Adrenal gland (tissue), 12 donors: ENCODE measurements around the gene ABAT. TPM values are rescaled to one million over a fixed set of nuclear protein-coding genes. Genes with fewer than 3 reads are reported as not detected.

Source experiments
- DNase-seq, 7 donors: peaks; one replicate each; pipeline ENCODE4 v3.0.0-alpha.2; 2019 to 2020
- H3K27ac ChIP-seq, 5 donors: fragments of 200-600 bp; sonication (generic) in 4 of 5; 1 replicate in 3 of 5; 2 replicates in 2 of 5; pipeline versions ENCODE4 v1.5.1 to v1.8.0; 2016 to 2020; ENCODE audit warnings: mild to moderate bottlenecking in 1 of 5
- H3K27me3 ChIP-seq: fragments of 200-600 bp; 2 replicates; pipeline ENCODE4 v1.8.0; 2021
- H3K36me3 ChIP-seq, 2 donors: fragments of 200-600 bp; replicated peaks in 1 of 2; 1 replicate in 1 of 2; 2 replicates in 1 of 2; pipeline versions ENCODE4 v1.5.1 to v1.8.0; 2018 to 2022
- H3K4me1 ChIP-seq, 2 donors: fragments of 200-600 bp; replicated peaks in 1 of 2; 1 replicate in 1 of 2; 2 replicates in 1 of 2; pipeline versions ENCODE4 v1.5.1 to v1.8.0; 2018 to 2021
- H3K4me3 ChIP-seq, 4 donors: fragments of 200-600 bp; sonication (generic) in 3 of 4; one replicate each; pipeline ENCODE4 v1.5.1; 2016 to 2018
- H3K9me3 ChIP-seq, 3 donors: fragments of 200-600 bp; sonication (generic) in 1 of 3; replicated peaks in 1 of 3; 1 replicate in 2 of 3; 2 replicates in 1 of 3; pipeline versions ENCODE4 v1.5.1 to v1.8.0; 2016 to 2021
- CTCF ChIP-seq, 6 experiments: fragments of 450-650 bp in 4 of 6; fragments of 200-600 bp in 2 of 6; sonication (generic) in 1 of 6; IDR thresholded peaks; 1 replicate in 5 of 6; 2 replicates in 1 of 6; pipeline versions ENCODE4 v1.5.1 to v1.8.0; 2016 to 2021; ENCODE audit warnings: antibody characterized with exemption in 6 of 6, mild to moderate bottlenecking in 2 of 6, moderate library complexity in 1 of 6
- POLR2A ChIP-seq, 2 donors: fragments of 450-650 bp; IDR thresholded peaks; one replicate each; pipeline ENCODE4 v1.6.1; 2017; ENCODE audit warnings: antibody characterized with exemption in 2 of 2, mild to moderate bottlenecking in 2 of 2, moderate library complexity in 1 of 2
- WGBS, 4 donors: extraction: QIAGEN DNeasy Blood & Tissue Kit in 2 of 4; methylation state at CpG; one replicate each; pipeline versions ENCODE4 v1.1.5 to v1.1.7; 2013 to 2017; 5-methylcytosine and 5-hydroxymethylcytosine counted together
- intact Hi-C, 2 donors: fragments of 100-400 bp; cut with DNase I; formaldehyde crosslinking; loops; one replicate each; pipeline versions ENCODE4 v1.14.1 to v1.15.0; 2022 to 2023
- polyA plus RNA-seq, 3 donors: library from polyadenylated mRNA; stranded (reverse); fragments of 200-250 nt in 2 of 3; fragments of 350-450 nt in 1 of 3; fragmentation: Illumina TruSeq in 1 of 3; extraction: RNeasy Lipid Tissue Mini Kit (QIAGEN cat#74804) in 1 of 3; gene quantifications; one replicate each; pipeline ENCODE4 v1.2.3, GENCODE V29; 2013 to 2014
- total RNA-seq, 9 donors: library from RNA; depleted of rRNA in 4 of 9; stranded (reverse); fragments of >200 nt in 4 of 9; fragments of 120-200 nt in 1 of 9; fragmentation: NEBNext Ultra II Directional in 1 of 9; extraction: Animal tissue kit (Norgen Biotek cat#: 25700) in 1 of 9; gene quantifications; one replicate each; pipeline versions ENCODE4 v1.1.0 to v1.2.4, GENCODE V29; 2013 to 2023
- donor health status: healthy with polysubstance abuse.
- donor health status: Bipolar disorder and iron deficiency.
- donor health status: DM: yes; HTN: yes; CAD: no.
- donor health status: DM: no; HTN: no; CAD: no.
- donor health status: DM: no; HTN: no; CAD: no.
- donor health status: DM: yes; HTN: yes; CAD: no.

ABAT gene
- total and polyA plus RNA-seq, 12 donors = 12.1 to 89.2 (median 28.5) TPM

- TF ChIP-seq CTCF (IDR thresholded peaks at IDR 0.05) = no peak
- no peak overlapping the region for H3K27ac ChIP-seq
- WGBS, 4 donors = 81 to 100% (median 89%) methylated on average over 1 of the region's 1 CpG
- intact Hi-C loops = no loop called here
- no peaks in the 10 kb centered on the region for H3K4me1 ChIP-seq
- no peak overlapping the region for H3K4me3 ChIP-seq
- no peaks in the 10 kb centered on the region for H3K9me3 ChIP-seq
- DNase-seq = no peak
- H3K36me3 ChIP-seq = peaks cover 0 to 11% of the 10 kb centered on the region in 2 donors
- no peaks in the 10 kb centered on the region for H3K27me3 ChIP-seq
Measured at GRCh38 chr16:8775359-8775758, 100.9 kb downstream of the ABAT start.

- intact Hi-C loops = no loop called here
- WGBS, 4 donors = 82 to 89% (median 85%) methylated on average over 5 to 12 of the region's 12 CpGs
Measured at GRCh38 chr16:8776129-8776584, 101.7 kb downstream of the ABAT start.

GRCh38 chr16:8777217-8777616 lies 102.8 kb downstream of the ABAT start:
- whole genome bisulfite sequencing, 4 donors = 82 to 95% (median 91%) methylated on average over 7 of the region's 7 CpGs
- Histone ChIP-seq H3K9me3 (no peaks in the 10 kb centered on the region), H3K36me3 (peaks cover 0 to 11% of the 10 kb centered on the region in 2 donors), H3K4me1 (no peaks in the 10 kb centered on the region), H3K27me3 (no peaks in the 10 kb centered on the region), H3K4me3 (no peak overlapping the region), H3K27ac (no peak overlapping the region)
- TF ChIP-seq POLR2A (IDR thresholded peaks at IDR 0.05) = no peak
- no peak for TF ChIP-seq CTCF (IDR thresholded peaks at IDR 0.05)
- no peak for DNase-seq
- intact Hi-C loops = no loop called here

More at GRCh38 chr16:8776129-8776584, 101.7 kb downstream of the ABAT start:
- H3K36me3 ChIP-seq = peaks cover 0 to 11% of the 10 kb centered on the region in 2 donors
- H3K4me3 ChIP-seq = no peak overlapping the region
- DNase-seq = no peak
- TF ChIP-seq CTCF (IDR thresholded peaks at IDR 0.05) = no peak
- TF ChIP-seq POLR2A (IDR thresholded peaks at IDR 0.05) = no peak
- no peaks in the 10 kb centered on the region for H3K4me1 ChIP-seq
- H3K27ac ChIP-seq = no peak overlapping the region
- no peaks in the 10 kb centered on the region for H3K9me3 ChIP-seq
- H3K27me3 ChIP-seq = no peaks in the 10 kb centered on the region

GRCh38 chr16:8781797-8782196 lies 107.4 kb downstream of the ABAT start:
- H3K27me3 ChIP-seq = no peaks in the 10 kb centered on the region
- intact Hi-C loops = no loop called here
- no peak overlapping the region for H3K4me3 ChIP-seq
- peaks cover 0 to 7% of the 10 kb centered on the region in 2 donors for H3K36me3 ChIP-seq
- TF ChIP-seq CTCF (IDR thresholded peaks at IDR 0.05) (no peak), POLR2A (IDR thresholded peaks at IDR 0.05) (no peak)
- H3K4me1 ChIP-seq = no peaks in the 10 kb centered on the region
- no peak for DNase-seq
- H3K9me3 ChIP-seq = no peaks in the 10 kb centered on the region
- no peak overlapping the region for H3K27ac ChIP-seq
- WGBS, 4 donors = 95 to 98% (median 96%) methylated on average over 5 to 8 of the region's 8 CpGs
